HG02981 (cell line): Measurements from ENCODE around the gene ARMH4.

Experiments used
- ATAC-seq: cut with Tn5 transposase; IDR thresholded peaks from one replicate; pipeline ENCODE4 v1.9.1; 2021; ENCODE audit warnings: mild to moderate bottlenecking, moderate library complexity; ENCODE audit not compliant: unreplicated experiment

Gene ARMH4

DNA sequence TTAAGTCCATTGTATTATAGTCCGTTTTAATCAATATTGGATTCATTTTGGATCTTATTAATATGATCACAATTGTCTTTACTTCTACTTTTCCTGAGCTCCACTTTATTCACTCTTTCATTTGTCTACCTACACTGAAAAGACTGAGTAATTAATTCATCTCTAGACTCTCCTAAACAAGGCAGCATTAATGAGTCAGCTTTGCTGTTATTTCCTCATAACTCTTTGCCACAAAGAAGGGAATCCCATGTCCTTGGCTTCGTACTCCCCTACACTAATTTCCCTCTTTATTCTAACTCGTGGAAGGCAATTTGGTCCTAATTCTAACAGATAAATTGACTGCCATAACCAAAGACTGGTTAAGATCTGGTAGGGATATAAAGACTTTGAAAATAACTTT, 91.9 kb downstream of the ARMH4 start:
- no peak for ATAC-seq

DNA sequence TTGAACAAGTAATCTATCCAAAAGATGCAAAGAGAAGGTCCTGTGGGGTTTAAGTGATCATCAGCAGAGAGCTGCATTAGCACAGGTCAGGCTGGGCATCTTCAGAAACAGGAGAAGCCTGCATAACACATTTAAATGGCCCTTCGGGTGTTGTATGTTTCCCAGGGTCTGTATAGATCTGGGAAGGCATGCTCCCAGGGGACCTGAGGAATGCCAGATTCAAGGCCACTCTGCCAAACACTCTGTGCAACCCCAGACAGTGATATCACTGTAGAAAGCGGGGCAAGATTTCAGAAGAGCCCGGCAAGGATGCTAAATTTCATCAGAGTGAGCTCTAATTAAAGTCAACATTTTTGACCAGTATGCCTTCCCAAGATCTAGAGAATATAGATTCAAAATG, 92.9 kb downstream of the ARMH4 start:
- ATAC-seq: no peak

DNA sequence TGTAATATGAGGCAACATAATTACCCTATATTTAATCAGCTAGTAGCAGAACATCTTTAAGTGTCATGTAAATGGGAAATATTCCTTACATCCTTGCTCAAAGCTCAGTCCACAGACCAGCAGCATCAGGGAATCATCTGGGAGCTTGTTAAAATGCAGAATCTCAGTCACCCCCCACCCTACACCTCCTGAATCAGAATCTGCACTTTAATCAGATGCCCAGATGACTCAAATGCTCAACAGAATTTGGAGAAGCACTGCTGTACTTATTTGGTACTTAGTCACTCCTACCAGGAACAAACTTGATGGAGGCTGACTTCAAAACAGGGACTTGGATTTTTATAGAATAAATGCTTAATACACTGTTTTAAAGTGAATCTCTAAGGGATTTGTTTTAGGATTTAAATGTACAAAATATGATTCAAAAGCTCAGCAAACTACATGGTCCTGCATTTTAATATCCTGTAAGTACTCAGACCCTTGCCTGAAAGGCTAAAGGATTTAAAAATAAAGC, 96.5 kb downstream of the ARMH4 start:
- ATAC-seq: no peak

GRCh38 chr14:58054100-58054499, 97.9 kb downstream of the ARMH4 start:
- ATAC-seq: no peak

DNA sequence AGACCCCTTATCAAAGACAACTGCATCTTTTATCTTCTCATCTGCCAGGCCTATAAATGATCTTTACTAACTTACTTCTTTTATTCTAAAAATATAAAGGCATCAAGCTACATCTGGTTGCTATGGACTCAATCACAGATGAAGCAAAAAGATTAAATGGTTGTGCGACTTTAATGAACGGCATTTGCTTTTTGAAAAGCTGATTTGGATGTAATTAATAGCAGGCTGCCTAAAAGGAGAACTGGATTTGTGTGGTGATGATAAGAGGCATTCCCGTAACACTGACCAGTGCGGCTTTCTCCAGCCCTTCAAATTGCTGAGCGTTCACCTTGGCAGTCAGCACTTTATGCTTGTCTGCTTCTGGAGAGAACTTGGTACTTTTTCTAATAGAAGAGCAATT, 103.8 kb downstream of the ARMH4 start:
- no peak for ATAC-seq

- ATAC-seq: no peak
These were observed 124.1 kb downstream of the ARMH4 start for GRCh38 chr14:58027904-58028303.

GRCh38 chr14:58026967-58027366, 125.0 kb downstream of the ARMH4 start:
- no peak for ATAC-seq

DNA sequence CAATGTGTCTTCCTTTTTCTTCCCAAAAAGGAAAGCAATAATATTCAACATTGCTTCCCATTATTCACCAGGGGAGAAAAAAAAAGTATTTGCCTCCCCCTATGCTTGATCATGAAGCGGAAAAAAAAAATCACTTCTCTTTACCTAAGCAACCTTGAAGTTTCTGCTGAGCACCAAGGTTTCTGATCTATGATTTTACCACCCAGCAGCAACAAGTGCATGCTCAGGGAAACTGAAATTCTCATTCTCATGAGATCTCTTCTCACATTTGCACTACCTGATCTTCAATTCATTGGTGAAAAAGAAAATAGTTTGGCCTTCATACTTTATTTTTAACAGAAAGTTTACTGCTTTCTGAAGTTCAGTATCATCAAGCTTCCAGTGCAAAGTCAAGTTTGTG, 125.8 kb downstream of the ARMH4 start:
- no peak for ATAC-seq

- no peak for ATAC-seq
These were observed 137.2 kb downstream of the ARMH4 start for GRCh38 chr14:58014778-58015177.

- no peak for ATAC-seq
These were observed 149.4 kb downstream of the ARMH4 start for GRCh38 chr14:58002618-58003017.

GRCh38 chr14:57999979-58000378, 152.0 kb downstream of the ARMH4 start:
- no peak for ATAC-seq

GRCh38 chr14:57999471-57999870, 152.5 kb downstream of the ARMH4 start:
- no peak for ATAC-seq

GRCh38 chr14:57998766-57999165, 153.2 kb downstream of the ARMH4 start:
- ATAC-seq: no peak

GRCh38 chr14:57991353-57991752, 160.7 kb downstream of the ARMH4 start:
- no peak for ATAC-seq

DNA sequence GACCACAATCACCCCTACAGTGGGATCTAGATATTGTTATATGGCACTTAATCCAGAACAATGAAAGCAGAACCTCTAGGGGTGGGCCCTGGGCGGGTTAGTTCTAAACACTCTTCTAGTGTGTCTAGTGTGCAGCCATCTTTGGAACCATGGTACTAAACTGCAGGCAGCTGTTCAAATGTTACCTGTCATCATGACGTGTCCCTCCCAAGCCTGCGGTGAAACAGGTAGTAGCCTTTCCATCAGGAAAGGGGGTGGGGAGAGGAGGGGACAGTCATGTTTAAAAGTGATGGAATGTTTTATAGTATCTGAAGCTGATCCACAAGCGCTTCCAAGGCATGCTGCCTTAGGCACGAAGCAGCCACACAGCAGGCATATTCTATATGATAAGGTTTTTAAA, 163.6 kb downstream of the ARMH4 start:
- ATAC-seq: no peak

- ATAC-seq: no peak
These were observed 164.3 kb downstream of the ARMH4 start for GRCh38 chr14:57987596-57988300.

- no peak for ATAC-seq
These were observed 165.0 kb downstream of the ARMH4 start for GRCh38 chr14:57987051-57987450.

DNA sequence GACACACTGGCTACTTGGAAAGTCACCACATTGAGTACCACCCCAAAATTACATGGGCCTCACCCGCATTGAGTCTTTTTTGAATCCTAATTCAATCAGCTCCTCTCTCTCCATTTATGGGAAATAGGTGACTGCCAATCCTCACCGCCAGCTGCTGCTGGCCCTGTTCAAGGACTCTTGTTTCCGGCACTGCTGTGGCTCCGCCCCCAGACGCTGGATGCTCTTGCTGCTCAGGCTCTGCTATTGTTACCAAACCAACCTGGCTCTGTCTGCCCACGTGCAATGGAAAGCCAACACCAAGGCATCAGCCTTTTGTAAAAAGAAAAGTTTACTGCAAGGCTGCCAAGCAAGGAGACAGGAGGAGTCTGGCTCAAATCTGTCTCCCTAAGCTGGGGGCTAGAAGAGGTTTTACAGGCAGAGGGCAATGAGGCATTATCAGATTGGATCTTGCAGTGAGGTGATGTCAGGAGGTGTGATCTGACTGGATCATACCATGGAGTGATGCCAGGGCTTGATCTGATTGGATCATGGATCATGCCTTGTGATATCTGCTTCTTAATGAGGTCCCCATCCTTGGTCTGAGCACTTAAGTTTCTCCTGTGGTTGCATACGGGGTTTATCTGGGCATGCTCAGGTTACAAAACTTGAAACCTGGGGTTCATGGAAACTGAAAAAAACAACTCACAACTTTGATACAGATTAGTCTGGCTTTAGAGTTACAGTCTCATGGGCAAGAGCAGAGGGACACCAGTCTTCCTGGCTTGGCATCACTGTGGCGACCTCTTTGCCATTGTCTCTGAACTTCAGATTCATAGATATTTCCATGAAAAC, 169.0 kb downstream of the ARMH4 start:
- no peak for ATAC-seq

- ATAC-seq: no peak
These were observed 170.0 kb downstream of the ARMH4 start for GRCh38 chr14:57981817-57982560.

DNA sequence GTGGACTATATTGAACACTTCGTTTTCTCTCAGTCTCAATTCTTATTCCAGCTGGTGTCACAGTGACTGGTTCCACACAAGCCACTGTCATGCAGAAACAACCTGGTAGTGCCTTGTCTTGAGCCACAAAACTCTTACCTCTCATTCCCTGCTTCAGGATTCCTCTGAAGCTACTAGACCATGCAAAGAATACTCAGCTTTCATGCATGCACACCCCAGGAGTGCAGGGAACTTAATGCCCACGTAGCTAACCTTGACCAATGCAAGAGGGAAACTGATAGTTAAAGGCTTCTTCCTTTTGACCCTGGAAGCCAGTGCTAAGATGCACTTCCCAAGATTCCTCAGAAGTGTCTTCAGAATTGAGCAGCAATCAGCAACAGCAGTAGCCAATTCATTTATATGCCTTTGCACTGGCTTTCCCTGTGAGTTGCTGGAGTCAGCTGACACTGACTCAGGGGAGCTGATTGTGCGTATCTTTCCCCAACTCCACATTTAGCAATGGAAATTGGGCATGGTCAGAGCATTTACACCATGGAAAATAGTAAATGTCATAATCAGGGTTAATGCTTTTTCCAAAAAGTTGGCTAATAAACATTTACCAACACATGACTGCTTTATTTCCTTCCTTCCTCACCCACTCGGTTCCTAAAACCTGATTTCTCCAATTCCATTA, 172.5 kb downstream of the ARMH4 start:
- ATAC-seq: no peak

DNA sequence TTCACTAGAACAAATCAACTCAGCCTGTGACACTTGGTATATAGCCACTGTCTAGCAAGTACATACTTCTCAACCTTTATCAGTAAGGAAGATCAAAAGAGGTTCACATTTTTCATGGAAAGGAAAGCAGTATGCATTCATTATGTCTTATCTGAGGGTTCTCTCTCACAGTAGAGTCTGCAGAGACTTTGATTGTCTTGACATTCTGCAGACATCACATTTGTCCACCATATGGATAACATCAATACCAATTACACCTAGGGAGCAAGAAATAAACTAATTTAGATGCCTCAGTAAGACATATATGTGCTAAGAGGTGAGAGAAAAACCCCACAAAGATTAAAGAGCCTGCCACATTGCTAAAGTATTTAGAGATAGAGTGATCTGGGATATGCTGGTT, 175.3 kb downstream of the ARMH4 start:
- ATAC-seq: no peak
